ENCODE results near the gene RCAN2. TPM values are rescaled to one million over a fixed set of nuclear protein-coding genes. Genes with fewer than 3 reads are reported as not detected.

RCAN2 gene
- total and polyA plus RNA-seq, 9 of the 15 experiments (the other 6 are each of a cell fraction or from before 2014, with no cell fraction given) = 0.04 TPM; not detected in 8

- no peak overlapping the region for H2AFZ ChIP-seq (ENCODE audit: low read depth, low read length)
- intact Hi-C loops (cut with micrococcal nuclease) = no loop called here
- ATAC-seq = no peak
Observed at GRCh38 chr6:46380152-46380807, 111.0 kb downstream of the RCAN2 start.

DNA sequence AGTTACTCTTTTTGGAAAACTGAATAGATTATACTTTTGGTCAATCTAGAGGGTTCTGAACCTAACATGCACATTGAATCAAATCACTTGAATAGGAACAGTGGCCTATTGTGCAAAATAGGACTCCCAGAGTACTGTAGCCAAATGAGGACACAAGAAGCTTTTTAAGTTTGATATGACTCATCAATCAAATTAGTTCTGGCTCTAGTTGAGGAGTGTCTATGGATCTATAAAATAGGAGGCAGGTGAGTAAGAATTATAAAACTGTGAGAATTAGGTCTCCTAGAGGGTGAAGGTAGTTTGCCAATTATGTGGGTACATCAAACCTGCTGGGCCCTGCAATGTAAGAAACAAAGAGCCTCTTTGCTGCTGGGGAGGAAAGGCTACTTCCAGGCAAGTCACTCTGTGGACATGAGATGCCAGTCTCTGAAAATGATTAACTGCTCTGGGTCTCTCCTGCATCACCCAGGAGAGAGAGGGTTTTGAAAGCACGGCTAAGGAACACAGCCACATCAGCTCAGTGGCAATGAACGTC lies 112.3 kb downstream of the RCAN2 start:
- H3K9me1 ChIP-seq (ENCODE audit: control insufficient read depth, insufficient read depth, low read length) = no peaks in the 10 kb centered on the region
- ChIA-PET CTCF (ENCODE audit: low intra/inter-chr PET ratio) (no interaction called here), POLR2A (interaction anchor here (1.0 kb wide), 1 partner anchor 12 kb away, joined by 3 read pairs; no protein-coding TSS in a partner anchor)
- no peak overlapping the region for H3K4me3 ChIP-seq
- H3K4me2 ChIP-seq (ENCODE audit: insufficient read depth, low read length) = no peak overlapping the region
- intact Hi-C loops (cut with micrococcal nuclease) = no loop called here
- no peaks in the 10 kb centered on the region for H3K36me3 ChIP-seq (ENCODE audit: control insufficient read depth, insufficient read depth, low read length)
- H3K9ac ChIP-seq (ENCODE audit: insufficient read depth in 1 of 2, low read depth in 2 of 2, low read length in 2 of 2) = no peak overlapping the region
- H3K27me3 ChIP-seq (ENCODE audit: control insufficient read depth in 2 of 2, insufficient read depth in 2 of 2, low read length in 2 of 2) = no peaks in the 10 kb centered on the region
- no peaks in the 10 kb centered on the region for H3K79me2 ChIP-seq (ENCODE audit: control insufficient read depth, insufficient read depth, low read length)
- DNase-seq (ENCODE audit: extremely low read depth in 1 of 4, low spot score in 3 of 4) (no peak), ATAC-seq (no peak), FAIRE-seq (no peak)
- no peaks in the 10 kb centered on the region for H4K20me1 ChIP-seq (replicated peaks; ENCODE audit: control insufficient read depth, insufficient read depth, low read length)
- 2% methylated on average over 2 of the region's 2 CpGs for WGBS (ENCODE audit: insufficient coverage, low coverage, missing lambda C conversion rate)
- no peaks in the 10 kb centered on the region for H3K4me1 ChIP-seq (replicated peaks in 1 of 2; ENCODE audit: control insufficient read depth in 2 of 2, insufficient read depth in 2 of 2, low read length in 2 of 2)
- H3K27ac ChIP-seq (ENCODE audit: extremely low read depth, low read depth, low read length) = no peak overlapping the region
- in situ Hi-C loops (cut with MboI) = no loop called here
- BruUV-seq (replicated peaks) = no TSS peak
- no peak overlapping the region for H2AFZ ChIP-seq (ENCODE audit: low read depth, low read length)
- no peaks in the 10 kb centered on the region for H3K9me3 ChIP-seq (replicated peaks; ENCODE audit: control insufficient read depth, insufficient read depth, low read depth, low read length)
- no peak for TF ChIP-seq FOXA1 (IDR thresholded peaks at IDR 0.05; ENCODE audit: borderline replicate concordance)
- TF ChIP-seq HMBOX1 (IDR thresholded peaks at IDR 0.05) = no peak
- TF ChIP-seq, protein P1, sequence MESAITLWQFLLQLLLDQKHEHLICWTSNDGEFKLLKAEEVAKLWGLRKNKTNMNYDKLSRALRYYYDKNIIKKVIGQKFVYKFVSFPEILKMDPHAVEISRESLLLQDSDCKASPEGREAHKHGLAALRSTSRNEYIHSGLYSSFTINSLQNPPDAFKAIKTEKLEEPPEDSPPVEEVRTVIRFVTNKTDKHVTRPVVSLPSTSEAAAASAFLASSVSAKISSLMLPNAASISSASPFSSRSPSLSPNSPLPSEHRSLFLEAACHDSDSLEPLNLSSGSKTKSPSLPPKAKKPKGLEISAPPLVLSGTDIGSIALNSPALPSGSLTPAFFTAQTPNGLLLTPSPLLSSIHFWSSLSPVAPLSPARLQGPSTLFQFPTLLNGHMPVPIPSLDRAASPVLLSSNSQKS (CRISPR knock-in tag; IDR thresholded peaks at IDR 0.05) = no peak
- no peak for TF ChIP-seq JUNB (CRISPR knock-in tag; conservative IDR thresholded peaks at IDR 0.05)
- no peak for TF ChIP-seq ILK (tag; IDR thresholded peaks at IDR 0.05; ENCODE audit: borderline replicate concordance, low read depth)
- TF ChIP-seq, protein P2, sequence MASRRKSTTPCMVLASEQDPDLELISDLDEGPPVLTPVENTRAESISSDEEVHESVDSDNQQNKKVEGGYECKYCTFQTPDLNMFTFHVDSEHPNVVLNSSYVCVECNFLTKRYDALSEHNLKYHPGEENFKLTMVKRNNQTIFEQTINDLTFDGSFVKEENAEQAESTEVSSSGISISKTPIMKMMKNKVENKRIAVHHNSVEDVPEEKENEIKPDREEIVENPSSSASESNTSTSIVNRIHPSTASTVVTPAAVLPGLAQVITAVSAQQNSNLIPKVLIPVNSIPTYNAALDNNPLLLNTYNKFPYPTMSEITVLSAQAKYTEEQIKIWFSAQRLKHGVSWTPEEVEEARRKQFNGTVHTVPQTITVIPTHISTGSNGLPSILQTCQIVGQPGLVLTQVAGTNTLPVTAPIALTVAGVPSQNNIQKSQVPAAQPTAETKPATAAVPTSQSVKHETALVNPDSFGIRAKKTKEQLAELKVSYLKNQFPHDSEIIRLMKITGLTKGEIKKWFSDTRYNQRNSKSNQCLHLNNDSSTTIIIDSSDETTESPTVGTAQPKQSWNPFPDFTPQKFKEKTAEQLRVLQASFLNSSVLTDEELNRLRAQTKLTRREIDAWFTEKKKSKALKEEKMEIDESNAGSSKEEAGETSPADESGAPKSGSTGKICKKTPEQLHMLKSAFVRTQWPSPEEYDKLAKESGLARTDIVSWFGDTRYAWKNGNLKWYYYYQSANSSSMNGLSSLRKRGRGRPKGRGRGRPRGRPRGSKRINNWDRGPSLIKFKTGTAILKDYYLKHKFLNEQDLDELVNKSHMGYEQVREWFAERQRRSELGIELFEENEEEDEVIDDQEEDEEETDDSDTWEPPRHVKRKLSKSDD (conservative IDR thresholded peaks at IDR 0.05; ENCODE audit: low read length) = no peak
- no peak for TF ChIP-seq XRCC3 (IDR thresholded peaks at IDR 0.05)
- TF ChIP-seq HOXB6 (CRISPR knock-in tag; IDR thresholded peaks at IDR 0.05; ENCODE audit: borderline replicate concordance) = no peak
- no peak for TF ChIP-seq ZNF584 (CRISPR knock-in tag; IDR thresholded peaks at IDR 0.05; ENCODE audit: low read depth)
- no peak for TF ChIP-seq ELF4 (CRISPR knock-in tag; IDR thresholded peaks at IDR 0.05)

More at GRCh38 chr6:46380152-46380807, 111.0 kb downstream of the RCAN2 start:
- no peak for TF ChIP-seq CTBP1 (IDR thresholded peaks at IDR 0.05; ENCODE audit: borderline replicate concordance)
- FAIRE-seq (no peak), DNase-seq (ENCODE audit: extremely low read depth in 1 of 4, low spot score in 3 of 4) (no peak)
- Histone ChIP-seq H3K9ac (ENCODE audit: insufficient read depth in 1 of 2, low read depth in 2 of 2, low read length in 2 of 2) (no peak overlapping the region), H3K4me1 (replicated peaks in 1 of 2; ENCODE audit: control insufficient read depth in 2 of 2, insufficient read depth in 2 of 2, low read length in 2 of 2) (no peaks in the 10 kb centered on the region), H3K9me1 (ENCODE audit: control insufficient read depth, insufficient read depth, low read length) (no peaks in the 10 kb centered on the region), H3K4me2 (ENCODE audit: insufficient read depth, low read length) (no peak overlapping the region), H3K9me3 (replicated peaks; ENCODE audit: control insufficient read depth, insufficient read depth, low read depth, low read length) (no peaks in the 10 kb centered on the region), H4K20me1 (replicated peaks; ENCODE audit: control insufficient read depth, insufficient read depth, low read length) (no peaks in the 10 kb centered on the region), H3K4me3 (no peak overlapping the region), H3K27me3 (ENCODE audit: control insufficient read depth in 2 of 2, insufficient read depth in 2 of 2, low read length in 2 of 2) (no peaks in the 10 kb centered on the region), H3K36me3 (ENCODE audit: control insufficient read depth, insufficient read depth, low read length) (no peaks in the 10 kb centered on the region), H3K79me2 (ENCODE audit: control insufficient read depth, insufficient read depth, low read length) (no peaks in the 10 kb centered on the region), H3K27ac (ENCODE audit: extremely low read depth, low read depth, low read length) (no peak overlapping the region)
- ChIA-PET POLR2A (interaction anchor here (0.7 kb wide), 1 partner anchor 447 kb away, joined by 3 read pairs; no protein-coding TSS in a partner anchor), CTCF (ENCODE audit: low intra/inter-chr PET ratio) (no interaction called here)
- no TSS peak for BruUV-seq (replicated peaks)
- in situ Hi-C loops (cut with MboI) = no loop called here

All from K562 (cell line).